SK-N-MC (cell line): ENCODE results near the gene DNAJB1.
"Not testable (repeated sequence)": the region's sequence is repeated elsewhere in the genome, so short reads cannot be mapped to it uniquely, and the experiment has no call there.

Experiments
- DNase-seq: peaks from one replicate; pipeline ENCODE4 v3.0.0-alpha.2; 2011; ENCODE audit warnings: low read depth, low spot score
- H3K27ac ChIP-seq: fragments of 200-600 bp; sonication (generic); 2 replicates; pipeline ENCODE4 v1.5.1; 2016; ENCODE audit warnings: mixed run types
- H3K36me3 ChIP-seq: fragments of 200-600 bp; sonication (generic); 2 replicates; pipeline ENCODE4 v1.6.1; 2017; ENCODE audit warnings: antibody characterized with exemption, low read length, mixed read lengths; ENCODE audit not compliant: insufficient read depth
- H3K4me3 ChIP-seq: fragments of 200-600 bp; sonication (generic); 2 replicates; pipeline ENCODE4 v1.5.1; 2016
- H3K9ac ChIP-seq: fragments of 200-600 bp; sonication (generic); 2 replicates; pipeline ENCODE4 v1.8.0; 2017; ENCODE audit warnings: mixed run types, mixed read lengths; ENCODE audit not compliant: insufficient read length
- H3K9me3 ChIP-seq: fragments of 200-600 bp; sonication (generic); 2 replicates; pipeline ENCODE4 v1.6.1; 2017; ENCODE audit warnings: low read depth, mild to moderate bottlenecking, antibody characterized with exemption, low read length, moderate library complexity, mixed read lengths
- EZH2 ChIP-seq: fragments of 200-600 bp; sonication (generic); IDR thresholded peaks from one replicate; pipeline ENCODE4 v1.6.1; 2017; ENCODE audit warnings: antibody characterized with exemption
- FOXP2 ChIP-seq: optimal IDR thresholded peaks from 2 replicates; pipeline ENCODE3; 2011; ENCODE audit warnings: mild to moderate bottlenecking, moderate library complexity; ENCODE audit not compliant: insufficient read depth; ENCODE audit errors: extremely low read length, control extremely low read depth
- POLR2AphosphoS5 ChIP-seq: IDR thresholded peaks from 2 replicates; pipeline ENCODE4 v1.6.1; 2012; ENCODE audit warnings: mild to moderate bottlenecking, low read depth, low read length, borderline replicate concordance

Gene DNAJB1

DNA sequence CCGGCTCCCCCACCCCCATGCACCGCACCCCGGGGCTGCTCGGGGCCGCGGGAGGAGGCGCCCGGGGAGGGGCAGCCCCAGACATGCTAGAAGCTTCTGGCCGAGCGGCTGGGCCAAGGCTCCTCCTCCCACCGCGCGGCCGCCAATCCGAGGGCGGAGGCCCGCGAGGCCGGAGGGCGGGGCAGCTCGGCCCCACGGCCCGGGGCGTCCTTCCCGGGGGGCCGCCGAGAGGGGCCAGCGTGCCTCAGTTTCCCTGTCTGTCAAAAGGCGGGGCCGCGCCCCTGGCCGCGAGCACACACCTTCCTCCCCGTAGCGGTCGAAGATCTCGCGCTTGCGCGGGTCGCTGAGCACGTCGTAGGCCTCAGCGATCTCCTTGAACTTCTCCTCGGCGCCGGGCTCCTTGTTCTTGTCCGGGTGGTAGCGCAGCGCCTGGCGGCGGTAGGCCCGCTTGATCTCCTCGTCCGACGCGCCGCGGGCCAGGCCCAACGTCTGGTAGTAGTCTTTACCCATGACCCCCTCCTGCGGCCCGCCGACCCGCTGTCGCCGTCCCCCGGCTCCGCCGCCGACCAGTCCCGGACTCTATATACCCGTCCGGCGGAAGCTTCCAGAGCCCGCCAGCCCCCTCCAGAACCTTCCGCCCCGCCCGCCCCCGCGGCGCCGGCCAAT, at the start of gene DNAJB1:
Gene DNAJB1, minus strand, starts transcription at position 558 of the 666 bp plus-strand sequence. Its CDS starts 48 bp downstream, at position 510.
- H3K27ac ChIP-seq = peak within 1 kb of the TSS; percentile 83
- H3K9me3 ChIP-seq = no peaks in the 10 kb centered on the region
- peaks cover 31% of the 10 kb centered on the region for H3K36me3 ChIP-seq
- peak within 1 kb of the TSS; percentile 94 for H3K9ac ChIP-seq
- peak within 1 kb of the TSS; percentile 90 for H3K4me3 ChIP-seq
- TF ChIP-seq FOXP2 (no peak), POLR2AphosphoS5 (peak; percentile 93)
- DNase-seq = no peak

DNA sequence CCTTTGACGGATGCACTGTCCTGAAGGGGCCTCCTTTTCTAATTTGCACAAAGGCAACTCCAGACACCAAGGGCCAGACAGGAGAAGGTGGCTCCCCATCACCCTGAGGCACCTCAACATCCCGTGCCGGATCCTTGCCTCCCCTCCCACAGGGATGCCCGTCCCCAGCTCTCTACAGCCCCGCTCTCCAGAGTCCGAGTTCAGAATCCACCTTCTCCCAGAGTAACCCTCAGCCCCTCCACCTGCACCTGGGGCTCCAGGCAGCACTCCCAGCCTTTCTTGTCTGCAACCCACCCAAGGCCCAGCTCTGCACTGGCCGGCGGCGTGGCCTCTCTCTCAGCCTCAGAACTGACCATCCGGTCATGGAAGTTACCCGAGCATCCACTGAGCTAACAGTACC, 48.9 kb upstream of the DNAJB1 start:
- TF ChIP-seq EZH2 = no peak
- TF ChIP-seq POLR2AphosphoS5 = no peak
- no peak for TF ChIP-seq FOXP2
- peaks cover 24% of the 10 kb centered on the region; the same call in 1 of the 2 replicates for H3K36me3 ChIP-seq

DNA sequence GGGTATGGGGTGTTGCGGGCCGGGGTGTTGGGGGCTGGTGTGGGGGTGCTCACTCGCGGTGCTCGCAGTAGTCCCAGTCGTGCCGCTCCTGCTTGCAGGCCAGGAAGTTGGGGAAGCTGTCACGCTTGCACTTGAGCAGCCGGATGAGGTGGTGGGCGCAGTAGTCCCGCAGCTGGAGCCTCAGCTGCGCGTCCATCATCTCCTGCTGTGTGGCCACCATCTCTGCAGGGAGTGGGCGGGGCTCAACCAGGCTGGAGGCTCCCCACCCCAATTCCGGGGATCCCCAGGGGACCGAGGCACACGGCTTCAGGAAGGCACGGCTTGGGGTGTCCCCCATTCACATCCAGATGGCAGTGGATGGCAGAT, 48.5 kb upstream of the DNAJB1 start:
- no peaks in the 10 kb centered on the region for H3K9me3 ChIP-seq
- H3K27ac ChIP-seq = no peak overlapping the region
- no peak overlapping the region for H3K4me3 ChIP-seq
- no peak for DNase-seq
- peaks cover 24% of the 10 kb centered on the region; the same call in 1 of the 2 replicates for H3K36me3 ChIP-seq
- H3K9ac ChIP-seq = no peak overlapping the region
- TF ChIP-seq FOXP2 = no peak
- TF ChIP-seq POLR2AphosphoS5 = no peak; the same call in 1 of the 2 replicates
- TF ChIP-seq EZH2 = no peak

More for the DNA sequence above, 48.9 kb upstream of the DNAJB1 start:
- Histone ChIP-seq H3K9me3 (no peaks in the 10 kb centered on the region), H3K9ac (no peak overlapping the region), H3K4me3 (no peak overlapping the region), H3K27ac (no peak overlapping the region)
- no peak for DNase-seq

DNA sequence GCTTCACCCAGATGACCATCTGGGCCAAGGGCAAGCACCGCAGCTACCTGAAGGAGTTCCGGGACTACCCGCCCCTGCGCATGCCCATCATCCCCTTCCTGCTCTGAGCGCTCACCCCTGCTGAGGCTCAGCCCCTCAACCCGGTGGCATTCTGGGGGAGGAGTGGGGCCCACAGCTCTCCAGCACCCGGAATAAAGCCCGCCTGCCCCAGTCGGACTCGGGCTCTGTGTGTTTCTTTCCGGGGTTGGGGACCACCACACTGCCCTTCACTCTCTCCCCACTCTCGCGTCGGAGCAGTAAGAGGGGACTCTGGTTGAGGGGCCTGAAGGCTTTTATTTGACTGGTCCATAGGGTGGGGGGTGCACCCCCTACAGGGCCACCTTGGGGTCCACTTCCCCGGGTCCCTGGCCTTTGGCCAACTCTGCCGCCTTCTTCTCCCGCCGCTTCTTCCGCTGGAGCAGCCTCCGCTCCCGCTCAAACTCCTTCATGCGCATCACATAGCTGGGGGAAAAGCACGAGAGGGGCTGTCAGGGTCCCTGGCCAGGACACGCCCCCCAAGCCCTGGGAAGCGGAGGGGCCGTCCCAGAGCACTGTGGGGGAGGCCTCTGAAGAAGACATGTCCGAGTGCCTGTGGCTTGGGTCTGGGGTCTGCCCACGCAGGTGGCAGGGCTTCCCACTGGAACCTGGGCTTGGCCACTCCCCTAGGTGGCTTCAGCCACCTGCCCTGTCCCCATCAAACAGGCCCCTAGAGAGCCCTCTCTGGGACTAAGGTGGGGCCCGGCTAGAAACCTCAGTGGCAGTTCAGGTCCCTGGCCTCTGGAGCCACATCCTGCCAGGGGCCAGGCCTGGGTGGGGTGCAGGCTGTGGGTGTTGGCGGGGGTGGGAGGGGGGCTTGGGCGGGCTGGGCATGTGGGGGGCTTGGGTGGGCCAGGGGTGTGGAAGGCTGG, 47.8 kb upstream of the DNAJB1 start:
- DNase-seq = no peak
- H3K36me3 ChIP-seq = peaks cover 24% of the 10 kb centered on the region; the same call in 1 of the 2 replicates
- TF ChIP-seq POLR2AphosphoS5 (no peak), EZH2 (no peak), FOXP2 (no peak)
- H3K27ac ChIP-seq = no peak overlapping the region
- no peak overlapping the region for H3K9ac ChIP-seq
- no peaks in the 10 kb centered on the region for H3K9me3 ChIP-seq
- no peak overlapping the region for H3K4me3 ChIP-seq

DNA sequence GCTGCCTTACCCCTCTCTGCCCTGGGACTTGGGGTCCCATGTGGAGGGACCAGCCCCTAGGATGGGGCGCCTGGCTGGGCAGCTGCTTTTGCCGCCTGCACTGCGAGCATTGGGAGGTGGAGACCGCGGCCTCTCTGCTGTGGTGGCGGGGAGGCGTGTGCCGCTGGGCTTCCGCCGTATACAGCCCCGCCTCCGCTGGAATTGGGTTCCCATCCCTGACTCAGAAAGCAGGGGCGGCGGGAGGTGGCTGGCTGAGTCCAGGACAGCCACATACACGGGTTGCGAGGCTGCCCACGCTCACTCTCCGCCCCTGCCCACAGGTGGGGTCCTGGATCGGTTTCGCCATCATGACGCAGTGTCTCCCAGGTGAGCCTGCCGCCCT, 47.1 kb upstream of the DNAJB1 start:
- Histone ChIP-seq H3K9me3 (no peaks in the 10 kb centered on the region), H3K36me3 (peaks cover 24% of the 10 kb centered on the region; the same call in 1 of the 2 replicates), H3K27ac (no peak overlapping the region), H3K4me3 (no peak overlapping the region), H3K9ac (no peak overlapping the region)
- DNase-seq = no peak
- TF ChIP-seq POLR2AphosphoS5 (no peak), FOXP2 (no peak), EZH2 (no peak)

DNA sequence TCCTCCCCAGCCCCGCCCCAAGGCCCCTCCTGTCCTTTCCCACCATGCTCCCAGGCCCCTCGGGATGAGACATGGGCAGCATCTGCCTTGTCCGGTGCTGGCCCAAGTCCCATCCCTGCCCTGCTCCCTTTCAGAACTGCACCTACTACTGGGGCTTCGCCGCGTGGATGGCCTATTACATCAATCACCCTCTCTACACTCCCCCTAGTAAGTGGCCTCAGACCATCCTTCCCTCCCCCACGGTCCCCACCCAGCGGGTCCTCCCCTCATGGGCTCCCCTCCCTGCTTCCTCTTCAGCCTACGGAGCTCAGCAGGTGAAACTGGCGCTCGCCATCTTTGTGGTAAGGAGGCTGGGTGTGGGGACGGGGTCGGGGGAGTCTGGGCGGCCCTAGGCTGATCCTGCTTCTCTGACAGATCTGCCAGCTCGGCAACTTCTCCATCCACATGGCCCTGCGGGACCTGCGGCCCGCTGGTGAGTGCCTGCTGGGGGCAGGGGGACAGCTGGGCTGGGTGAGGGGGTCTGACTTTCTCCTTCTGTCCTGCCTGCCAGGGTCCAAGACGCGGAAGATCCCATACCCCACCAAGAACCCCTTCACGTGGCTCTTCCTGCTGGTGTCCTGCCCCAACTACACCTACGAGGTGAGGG, 46.6 kb upstream of the DNAJB1 start:
- DNase-seq, H3K9me3 ChIP-seq, H3K4me3 ChIP-seq, H3K9ac ChIP-seq, H3K27ac ChIP-seq: not testable (repeated sequence)
- peaks cover 24% of the 10 kb centered on the region; the same call in 1 of the 2 replicates for H3K36me3 ChIP-seq

DNA sequence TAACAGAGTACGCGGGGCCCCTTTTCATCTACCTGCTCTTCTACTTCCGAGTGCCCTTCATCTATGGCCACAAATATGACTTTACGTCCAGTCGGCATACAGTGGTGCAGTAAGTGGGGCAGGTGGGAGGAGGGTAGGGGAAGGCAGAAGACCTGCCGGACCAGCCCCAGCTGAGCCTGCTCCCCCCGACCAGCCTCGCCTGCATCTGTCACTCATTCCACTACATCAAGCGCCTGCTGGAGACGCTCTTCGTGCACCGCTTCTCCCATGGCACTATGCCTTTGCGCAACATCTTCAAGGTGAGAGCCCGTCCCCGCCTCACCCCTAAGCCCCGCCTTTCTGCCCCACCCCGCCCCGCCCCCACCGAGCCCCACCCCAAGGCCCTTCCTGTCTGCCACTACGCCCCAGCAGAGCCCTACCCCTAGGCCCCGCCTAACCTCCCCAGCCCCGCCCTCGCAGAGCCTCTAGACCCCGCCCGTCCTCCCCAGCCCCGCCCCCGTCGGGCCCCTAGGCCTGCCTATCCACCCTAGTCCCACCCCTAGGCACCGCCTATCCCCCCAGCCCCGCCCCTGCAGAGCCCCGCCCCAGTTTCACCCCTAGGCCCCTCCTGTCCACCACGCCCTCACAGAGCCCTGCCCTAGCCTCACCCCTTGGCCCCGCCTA, 45.9 kb upstream of the DNAJB1 start:
- DNase-seq = no peak
- Histone ChIP-seq H3K36me3 (peaks cover 24% of the 10 kb centered on the region; the same call in 1 of the 2 replicates), H3K27ac (no peak overlapping the region)

More for the DNA sequence above, 45.9 kb upstream of the DNAJB1 start:
- no peak for TF ChIP-seq POLR2AphosphoS5
- no peak for TF ChIP-seq EZH2
- TF ChIP-seq FOXP2 = no peak
- Histone ChIP-seq H3K9me3 (no peaks in the 10 kb centered on the region), H3K9ac (no peak overlapping the region), H3K4me3 (no peak overlapping the region)
